ENCODE results near the gene NPIPA7. TPM values are rescaled to one million over a fixed set of nuclear protein-coding genes. Genes with fewer than 3 reads are reported as not detected.
"Not testable (repeated sequence)": the region's sequence is repeated elsewhere in the genome, so short reads cannot be mapped to it uniquely, and the experiment has no call there.

NPIPA7 gene
- polyA plus RNA-seq, 10 donors, result 1.5 to 28.0 (median 8.7) TPM

GRCh38 chr16:16417914-16418544 lies 39.1 kb downstream of the NPIPA7 start:
- DNase-seq, result not testable (repeated sequence)

GRCh38 chr16:16420515-16420914 lies 41.6 kb downstream of the NPIPA7 start:
- not testable (repeated sequence) for DNase-seq

- DNase-seq, result not testable (repeated sequence)
Measured at GRCh38 chr16:16425146-16425545, 46.2 kb downstream of the NPIPA7 start.

- not testable (repeated sequence) for DNase-seq
Measured at GRCh38 chr16:16431135-16431534, 52.2 kb downstream of the NPIPA7 start.

- not testable (repeated sequence) for DNase-seq
Measured at GRCh38 chr16:16434711-16435110, 55.8 kb downstream of the NPIPA7 start.

- not testable (repeated sequence) for DNase-seq
Measured at GRCh38 chr16:16441401-16441800, 62.5 kb downstream of the NPIPA7 start.

Other genes starting within 250 kb of the NPIPA7 start
- gene ABCC6, start 155.6 kb upstream of the NPIPA7 start, polyA plus RNA-seq (ENCODE audit: insufficient read length in 10 of 10), result 1 to 10 TPM in 4 of 10 donors, under 1 TPM in 6; 0.58 to 3.4 (median 0.98) TPM
- gene NOMO3, start 146.6 kb upstream of the NPIPA7 start, polyA plus RNA-seq (ENCODE audit: insufficient read length in 10 of 10), result 10 to 100 TPM in 9 of 10 donors, 1 to 10 TPM in 1; 4.0 to 43.8 (median 28.1) TPM